Myocyte (in vitro differentiated cells): ENCODE results near the gene EIF2S3. TPM values are rescaled to one million over a fixed set of nuclear protein-coding genes. Genes with fewer than 3 reads are reported as not detected.
A peak's percentile ranks its signal among the peaks of the same experiment; 100 is the strongest.
"Not testable (repeated sequence)": the region's sequence is repeated elsewhere in the genome, so short reads cannot be mapped to it uniquely, and the experiment has no call there.

Source experiments
- DNase-seq: peaks from one replicate; pipeline ENCODE4 v3.0.0-alpha.2; 2012; ENCODE audit warnings: low read depth
- total RNA-seq: library from RNA; depleted of rRNA; stranded (reverse); fragments of >200 nt; gene quantifications from 2 replicates; pipeline ENCODE4 v1.2.3, GENCODE V29; 2014

Gene EIF2S3
- total RNA-seq, 1 donor from 2014 or later = 161 TPM

DNA sequence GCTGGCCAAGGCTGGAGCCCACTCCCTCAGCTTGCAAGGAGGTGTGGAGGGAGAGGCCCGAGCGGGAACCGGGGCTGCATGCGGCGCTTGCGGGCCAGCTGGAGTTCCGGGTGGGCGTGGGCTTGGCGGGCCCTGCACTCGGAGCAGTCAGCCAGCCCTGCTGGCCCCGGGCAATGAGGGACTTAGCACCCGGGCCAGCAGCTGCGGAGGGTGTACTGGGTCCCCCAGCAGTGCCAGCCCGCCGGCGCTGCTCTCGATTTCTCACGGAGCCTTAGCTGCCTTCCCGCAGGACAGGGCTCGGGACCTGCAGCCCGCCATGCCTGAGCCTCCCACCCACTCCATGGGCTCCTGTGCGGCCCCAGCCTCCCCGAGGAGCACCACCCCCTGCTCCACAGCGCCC, 5.1 kb upstream of the EIF2S3 start:
- not testable (repeated sequence) for DNase-seq

DNA sequence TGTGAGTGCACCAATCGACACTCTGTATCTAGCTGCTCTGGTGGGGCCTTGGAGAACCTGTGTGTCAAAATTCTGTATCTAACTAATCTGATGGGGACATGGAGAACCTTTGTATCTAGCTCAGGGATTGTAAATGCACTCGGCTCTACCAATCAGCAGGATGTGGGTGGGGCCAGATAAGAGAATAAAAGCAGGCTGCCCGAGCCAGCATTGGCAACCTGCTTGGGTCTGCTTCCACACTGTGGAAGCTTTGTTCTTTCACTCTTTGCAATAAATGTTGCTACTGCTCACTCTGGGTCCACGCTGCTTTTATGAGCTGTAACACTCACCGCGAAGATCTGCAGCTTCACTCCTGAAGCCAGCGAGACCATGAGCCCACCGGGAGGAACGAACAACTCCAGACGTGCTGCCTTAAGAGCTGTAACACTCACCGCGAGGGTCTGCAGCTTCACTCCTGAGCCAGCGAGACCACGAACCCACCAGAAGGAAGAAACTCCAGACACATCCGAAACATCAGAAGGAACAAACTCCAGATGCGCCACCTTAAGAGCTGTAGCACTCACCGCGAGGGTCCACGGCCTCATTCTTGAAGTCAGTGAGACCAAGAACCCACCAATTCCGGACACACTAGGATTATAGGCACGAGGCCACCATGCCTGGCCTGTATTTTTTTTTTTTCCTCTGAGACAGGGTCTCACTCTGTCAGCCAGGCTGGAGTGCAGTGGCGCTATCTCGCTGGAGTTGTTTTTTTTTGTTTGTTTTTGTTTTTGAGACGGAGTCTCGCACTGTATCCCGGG, 4.0 kb upstream of the EIF2S3 start:
- not testable (repeated sequence) for DNase-seq

- no peak for DNase-seq
Measured at GRCh38 chrX:24055043-24055356, 244 bp downstream of the EIF2S3 start.

DNA sequence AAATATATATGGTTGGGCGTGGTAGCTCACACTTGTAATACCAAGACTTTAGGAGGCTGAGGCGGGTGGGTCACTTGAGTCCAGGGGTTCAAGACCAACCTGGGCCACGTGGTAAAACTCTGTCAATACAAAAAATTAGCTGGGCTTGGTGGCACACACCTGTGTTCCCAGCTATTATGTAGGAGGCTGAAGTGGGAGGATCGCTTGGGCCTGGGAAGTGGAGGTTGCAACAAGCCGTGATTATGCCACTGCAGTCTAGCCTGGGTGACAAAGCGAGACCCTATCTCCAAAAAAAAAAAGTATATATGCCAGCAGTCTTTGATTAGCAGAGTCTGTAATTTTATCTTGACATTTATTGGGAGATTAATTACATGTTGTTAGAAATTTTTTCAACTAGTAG, 8.7 kb downstream of the EIF2S3 start:
- no peak for DNase-seq

- DNase-seq = no peak
Measured at GRCh38 chrX:24069877-24070276, 15.1 kb downstream of the EIF2S3 start.

DNA sequence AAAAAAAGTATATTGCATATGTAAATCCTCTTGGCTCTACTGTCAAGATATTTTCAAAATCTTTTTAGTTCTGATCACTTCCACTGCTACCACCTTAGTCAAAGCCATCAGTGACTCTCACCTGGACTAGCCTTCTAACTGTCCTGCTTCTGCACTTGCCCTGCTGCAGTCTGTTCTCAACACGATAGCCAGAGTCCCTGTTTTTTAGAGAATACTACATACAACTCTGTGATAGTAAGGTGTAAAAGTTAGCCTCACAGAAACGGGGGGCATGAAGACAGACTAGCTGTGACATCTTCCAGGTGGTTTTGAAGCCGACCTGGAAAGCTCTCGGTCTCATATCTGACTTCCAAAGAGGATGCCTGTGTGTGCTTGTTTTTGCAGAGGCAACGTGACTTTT, 24.7 kb downstream of the EIF2S3 start:
- no peak for DNase-seq

GRCh38 chrX:24080245-24080644, 25.5 kb downstream of the EIF2S3 start:
- DNase-seq = peak; percentile 7

DNA sequence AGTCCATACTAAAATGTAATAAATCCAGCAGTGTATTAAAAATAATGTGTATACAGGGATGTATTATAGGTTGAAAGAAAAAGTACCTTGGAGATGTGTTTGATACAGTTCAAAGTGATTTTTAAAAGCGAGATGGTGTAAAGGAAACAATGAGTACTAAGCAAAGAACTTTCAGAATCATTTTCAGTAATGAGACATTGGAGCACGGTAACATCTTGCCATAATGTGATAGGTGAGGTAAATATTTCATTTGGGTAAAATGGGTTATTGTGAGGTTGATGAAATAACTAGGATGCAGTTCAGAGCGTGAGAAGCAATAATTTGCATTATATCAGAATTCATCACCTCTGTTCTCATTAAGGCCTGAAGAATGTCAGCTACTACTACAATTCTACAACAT, 25.9 kb downstream of the EIF2S3 start:
- no peak for DNase-seq

GRCh38 chrX:24081661-24082154, 27.0 kb downstream of the EIF2S3 start:
- peak; percentile 35 for DNase-seq

DNA sequence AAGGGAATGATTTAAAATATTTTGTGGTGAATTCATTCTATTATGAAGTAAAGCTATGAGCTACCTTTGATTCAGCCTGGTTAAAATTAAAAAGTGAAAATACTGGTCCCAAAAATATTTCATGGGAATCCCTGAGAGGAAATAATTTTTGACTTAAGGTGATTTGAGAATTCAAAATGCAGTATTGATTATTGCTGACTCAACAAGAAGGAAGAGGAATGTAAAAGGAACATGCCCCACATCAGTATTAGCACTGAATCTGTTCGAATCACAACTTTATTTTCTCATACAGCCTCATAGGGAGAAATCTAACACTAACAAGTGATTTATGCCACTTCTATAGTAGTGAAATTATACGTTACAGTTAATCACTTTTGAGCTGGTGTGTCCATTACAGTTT, 27.7 kb downstream of the EIF2S3 start:
- DNase-seq = no peak

DNA sequence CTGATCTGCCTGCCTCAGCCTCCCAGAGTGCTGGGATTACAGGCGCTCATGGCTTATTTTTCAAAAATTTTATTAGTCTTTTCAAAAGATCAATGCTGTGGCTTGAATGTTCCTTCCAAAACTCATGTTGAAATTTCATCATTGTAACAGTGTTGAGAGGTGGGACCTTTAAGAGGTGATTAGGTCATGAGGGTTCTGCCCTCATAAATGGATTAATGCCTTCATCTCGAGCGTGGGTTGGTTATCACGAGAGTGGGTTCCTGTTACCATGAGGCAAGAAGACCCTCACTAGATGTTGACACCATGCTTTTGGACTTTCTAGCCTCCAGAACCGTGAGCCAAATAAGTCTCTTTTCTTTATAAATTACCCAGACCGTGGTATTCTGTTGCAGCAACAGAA, 30.3 kb downstream of the EIF2S3 start:
- DNase-seq = no peak

GRCh38 chrX:24090300-24091200, 35.8 kb downstream of the EIF2S3 start:
- DNase-seq = no peak

- DNase-seq = no peak
Measured at GRCh38 chrX:24093746-24094145, 39.0 kb downstream of the EIF2S3 start.

DNA sequence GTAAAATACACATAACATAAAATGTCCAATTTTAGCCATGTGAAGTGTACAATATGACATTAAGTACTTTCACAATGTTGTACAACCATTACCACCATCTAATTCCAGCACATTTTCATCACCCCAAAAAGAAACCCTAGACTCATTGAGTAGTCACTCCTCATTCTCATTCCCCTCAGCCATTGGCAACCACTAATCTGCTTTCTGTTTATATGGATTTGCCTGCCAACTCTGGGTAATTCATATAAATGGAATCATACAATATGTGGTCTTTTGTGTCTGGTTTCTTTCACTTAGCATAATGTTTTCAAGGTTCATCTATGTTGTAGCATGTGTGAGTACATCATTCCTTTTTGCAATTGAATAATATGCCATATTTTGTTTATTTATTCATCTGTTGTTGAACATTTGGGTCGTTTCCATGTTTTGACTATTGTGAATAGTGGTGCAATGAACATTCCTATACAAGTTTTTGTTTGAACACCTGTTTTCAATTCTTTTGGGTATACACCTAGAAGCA, 43.0 kb downstream of the EIF2S3 start:
- no peak for DNase-seq

GRCh38 chrX:24098932-24099331, 44.2 kb downstream of the EIF2S3 start:
- DNase-seq = no peak

- no peak for DNase-seq
Measured at GRCh38 chrX:24099394-24099793, 44.6 kb downstream of the EIF2S3 start.

DNA sequence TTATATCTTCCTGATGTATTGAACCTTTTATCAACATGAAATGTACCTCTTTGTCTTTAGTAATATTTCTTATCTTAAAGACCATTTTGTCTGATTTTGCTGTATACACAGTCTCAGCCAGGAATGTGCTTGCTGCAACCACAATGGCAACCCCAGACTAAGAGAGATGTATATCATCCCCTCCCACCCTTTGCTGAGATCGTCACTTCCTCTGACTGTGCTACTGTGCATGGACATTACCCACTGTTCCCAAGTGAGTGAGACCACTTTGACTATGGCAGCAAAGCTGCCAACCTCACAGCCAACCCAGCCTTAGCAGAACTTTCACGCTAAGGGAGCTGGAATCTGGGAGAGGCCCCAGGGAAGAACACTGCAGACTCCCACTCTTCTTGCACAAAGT, 46.0 kb downstream of the EIF2S3 start:
- DNase-seq = no peak

DNA sequence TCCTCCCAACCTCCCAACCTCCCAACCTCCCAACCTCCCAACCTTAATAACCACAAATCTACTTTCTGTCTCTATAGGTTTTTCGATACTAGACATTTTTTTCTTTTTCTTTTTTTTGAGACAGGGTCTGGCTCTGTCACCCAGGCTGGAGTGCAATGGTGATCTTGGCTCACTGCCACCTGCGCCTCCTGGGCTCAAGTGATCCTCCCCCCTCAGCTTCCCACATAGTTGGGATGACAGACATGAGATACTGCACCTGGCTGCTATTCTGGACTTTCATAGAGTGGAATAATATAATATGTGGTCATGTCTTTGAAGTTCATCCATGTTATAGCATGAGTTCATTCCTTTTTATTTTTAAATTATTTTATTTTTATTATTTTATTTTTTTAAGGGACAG, 55.3 kb downstream of the EIF2S3 start:
- no peak for DNase-seq

DNA sequence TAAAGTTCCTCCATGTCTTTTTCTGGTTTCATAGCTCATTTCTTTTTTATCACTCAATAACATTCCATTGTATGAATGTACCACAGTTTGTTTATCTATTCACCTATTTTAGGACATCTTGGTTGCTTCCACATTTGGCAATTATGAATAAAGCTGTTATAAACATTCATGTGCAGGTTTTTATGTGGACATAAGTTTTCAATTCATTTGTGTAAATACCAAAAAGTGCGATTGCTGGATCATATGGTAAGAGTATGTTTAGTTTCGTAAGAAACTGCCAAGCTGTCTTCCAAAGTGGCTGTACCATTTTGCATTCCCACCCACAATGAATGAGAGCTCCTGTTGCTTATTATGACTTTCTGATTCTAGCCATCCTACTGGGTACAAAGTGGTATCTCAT, 58.4 kb downstream of the EIF2S3 start:
- no peak for DNase-seq

- DNase-seq = peak; percentile 51
Measured at GRCh38 chrX:24117258-24117657, 62.5 kb downstream of the EIF2S3 start.

GRCh38 chrX:24124244-24124799, 69.6 kb downstream of the EIF2S3 start:
- no peak for DNase-seq
